SK-N-SH (cell line): ENCODE measurements around the gene TFR2. TPM values are rescaled to one million over a fixed set of nuclear protein-coding genes. Genes with fewer than 3 reads are reported as not detected.

ENCODE experiments used
- CHD2 ChIP-seq: fragments of 150-350 bp; IDR thresholded peaks from 2 replicates; pipeline ENCODE4 v1.6.1; 2018; ENCODE audit warnings: low read length; ENCODE audit not compliant: partially characterized antibody
- CTCF ChIP-seq: fragments of 200-600 bp; sonication (generic); IDR thresholded peaks from 2 replicates; pipeline ENCODE4 v1.6.1; 2017; ENCODE audit warnings: antibody characterized with exemption, mild to moderate bottlenecking, moderate library complexity
- ELF1 ChIP-seq: IDR thresholded peaks from 2 replicates; pipeline ENCODE4 v1.4.0; 2012
- EP300 ChIP-seq, 2 experiments: IDR thresholded peaks; 2 replicates each; pipeline versions ENCODE4 v1.4.0 to v1.6.1; 2012; ENCODE audit warnings: borderline replicate concordance in 1 of 2, low read depth in 1 of 2, low read length in 1 of 2
- EZH2phosphoT487 ChIP-seq: fragments of 200-600 bp; sonication (generic); IDR thresholded peaks from 2 replicates; pipeline ENCODE4 v1.6.1; 2017; ENCODE audit warnings: low read depth, mixed run types, mild to moderate bottlenecking, antibody characterized with exemption, moderate library complexity, borderline replicate concordance
- FOXM1 ChIP-seq: IDR thresholded peaks from 2 replicates; pipeline ENCODE4 v1.4.0; 2012; ENCODE audit warnings: low read depth, mild to moderate bottlenecking
- GABPA ChIP-seq: IDR thresholded peaks from 2 replicates; pipeline ENCODE4 v1.4.0; 2012; ENCODE audit warnings: low read depth, mild to moderate bottlenecking
- PBX3 ChIP-seq: IDR thresholded peaks from 2 replicates; pipeline ENCODE4; 2012
- POLR2AphosphoS5 ChIP-seq: IDR thresholded peaks from 2 replicates; pipeline ENCODE4 v1.6.1; 2012; ENCODE audit warnings: low read depth, low read length
- REST ChIP-seq: IDR thresholded peaks from 2 replicates; pipeline ENCODE4 v1.6.1; 2012; ENCODE audit warnings: mild to moderate bottlenecking, low read depth, low read length, moderate library complexity
- SIN3A ChIP-seq: IDR thresholded peaks from 2 replicates; pipeline ENCODE4 v1.6.1; 2012; ENCODE audit warnings: low read depth, mild to moderate bottlenecking, low read length, moderate library complexity, borderline replicate concordance
- polyA plus RNA-seq, 3 experiments: library from polyadenylated mRNA; depleted of rRNA; stranded (reverse); fragments of >200 nt; gene quantifications; 2 replicates each; pipeline ENCODE4 v1.2.3, GENCODE V29; 2012

The TFR2 gene
- polyA plus RNA-seq, 1 of the 3 experiments (the other 2 are of a cell fraction), result 0.30 TPM

GRCh38 chr7:100585511-100586265, 55.7 kb downstream of the TFR2 start, which contains the start of gene LRCH4 (continued):
- TF ChIP-seq CTCF (no peak), EP300 (IDR thresholded peaks at IDR 0.05; ENCODE audit: borderline replicate concordance in 1 of 2, low read depth in 1 of 2, low read length in 1 of 2) (peak in 1 of 2 experiments; percentile 64; a peak in 3 of 4 replicates), GABPA (peak; percentile 61), PBX3 (peak; percentile 75), REST (peak; percentile 77; the same call in 1 of the 2 replicates), SIN3A (peak; percentile 94), CHD2 (peak; percentile 96), ELF1 (peak; percentile 78), EZH2phosphoT487 (no peak), FOXM1 (peak; percentile 87), POLR2AphosphoS5 (peak; percentile 98)
